Mesenteric fat pad (tissue), 1 donor: ENCODE data around the gene MANSC4. TPM values are rescaled to one million over a fixed set of nuclear protein-coding genes. Genes with fewer than 3 reads are reported as not detected.
"Not testable (repeated sequence)": the region's sequence is repeated elsewhere in the genome, so short reads cannot be mapped to it uniquely, and the experiment has no call there.

Source experiments
- DNase-seq: peaks from one replicate; pipeline ENCODE4 v3.0.0-alpha.2; 2020; ENCODE audit warnings: low spot score
- total RNA-seq: library from RNA; stranded (reverse); fragmentation: NEBNext Ultra II Directional; extraction: Animal tissue kit (Norgen Biotek cat#: 25700); gene quantifications from one replicate; pipeline ENCODE4 v1.2.1, GENCODE V29; 2021
- donor health status: DM: yes; HTN: yes; CAD: no.

Gene MANSC4
- total RNA-seq, 1 donor from 2014 or later = not detected

DNA sequence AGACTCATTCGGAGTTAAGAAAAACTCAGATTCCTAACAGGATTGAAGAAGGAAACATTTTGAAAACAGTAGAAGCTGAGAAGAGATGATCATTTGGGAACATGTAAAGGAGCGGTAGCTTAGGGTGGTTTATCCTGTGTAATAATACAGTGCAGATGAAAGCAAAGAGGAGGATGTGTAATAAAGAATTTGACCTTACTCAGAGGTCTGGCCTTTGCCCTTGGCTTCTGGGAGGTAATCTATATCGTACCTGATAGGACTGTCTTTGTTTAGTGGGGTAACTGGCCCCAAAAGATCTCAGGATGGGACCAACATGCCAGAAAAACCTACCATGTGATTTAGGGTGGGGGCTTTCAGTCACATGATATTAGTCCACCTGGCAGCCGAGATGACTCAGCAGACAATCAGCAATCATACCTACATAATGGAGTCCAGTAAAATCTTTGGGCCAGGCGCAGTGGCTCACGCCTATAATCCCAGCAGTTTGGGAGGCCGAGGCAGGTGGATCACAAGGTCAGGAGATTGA is 23.3 kb downstream of the MANSC4 start:
- no peak for DNase-seq

DNA sequence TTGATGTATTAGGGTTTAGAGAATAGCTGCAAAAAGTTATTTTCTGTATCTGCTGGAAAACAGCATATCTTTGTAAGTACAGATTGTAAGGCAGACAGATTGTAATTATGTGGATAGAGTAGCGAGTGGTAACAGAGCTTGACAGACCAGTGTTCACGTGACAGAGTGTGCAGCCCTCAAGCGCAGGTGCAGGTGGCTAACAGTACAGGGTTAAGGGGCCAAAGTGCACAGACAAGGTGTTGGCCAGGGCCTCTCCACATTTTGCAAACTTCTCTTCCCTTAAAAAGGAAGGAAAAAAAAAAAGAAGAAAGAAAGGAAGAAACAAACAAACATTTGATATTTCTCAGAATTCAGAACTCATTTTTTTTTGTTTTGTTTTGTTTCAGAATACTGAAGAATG is 25.2 kb downstream of the MANSC4 start:
- no peak for DNase-seq

DNA sequence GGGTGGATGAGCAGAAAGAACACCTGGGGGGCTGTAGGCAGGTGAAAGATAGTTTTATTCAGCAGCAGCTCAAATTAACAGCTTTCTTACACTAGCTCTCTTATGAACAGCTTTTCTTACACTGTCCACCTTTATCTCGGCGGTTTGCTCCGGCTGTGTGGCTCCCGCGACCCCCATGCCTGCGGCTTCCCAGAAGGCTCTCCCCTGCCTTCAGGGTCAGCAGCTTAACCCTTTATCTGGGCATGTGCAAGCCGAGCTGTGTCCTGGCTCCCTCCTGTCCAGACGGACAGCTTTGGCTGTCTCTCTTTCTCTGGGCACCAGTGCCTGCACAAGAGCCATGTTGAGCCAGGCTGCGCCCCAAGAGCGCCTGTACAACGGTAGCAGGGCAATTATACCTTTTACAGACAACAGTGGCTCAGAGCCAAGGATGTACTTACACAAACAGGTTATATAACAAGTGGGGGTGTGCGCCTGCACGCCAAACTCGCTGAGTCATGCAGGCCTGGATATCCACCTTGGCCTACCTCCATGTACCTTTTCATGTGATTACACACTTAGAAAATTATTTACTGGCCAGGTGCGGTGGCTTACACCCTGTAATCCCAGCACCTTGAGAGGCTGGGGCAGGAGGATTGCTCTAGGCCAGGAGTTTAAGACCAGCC is 28.5 kb downstream of the MANSC4 start:
- DNase-seq = no peak

DNA sequence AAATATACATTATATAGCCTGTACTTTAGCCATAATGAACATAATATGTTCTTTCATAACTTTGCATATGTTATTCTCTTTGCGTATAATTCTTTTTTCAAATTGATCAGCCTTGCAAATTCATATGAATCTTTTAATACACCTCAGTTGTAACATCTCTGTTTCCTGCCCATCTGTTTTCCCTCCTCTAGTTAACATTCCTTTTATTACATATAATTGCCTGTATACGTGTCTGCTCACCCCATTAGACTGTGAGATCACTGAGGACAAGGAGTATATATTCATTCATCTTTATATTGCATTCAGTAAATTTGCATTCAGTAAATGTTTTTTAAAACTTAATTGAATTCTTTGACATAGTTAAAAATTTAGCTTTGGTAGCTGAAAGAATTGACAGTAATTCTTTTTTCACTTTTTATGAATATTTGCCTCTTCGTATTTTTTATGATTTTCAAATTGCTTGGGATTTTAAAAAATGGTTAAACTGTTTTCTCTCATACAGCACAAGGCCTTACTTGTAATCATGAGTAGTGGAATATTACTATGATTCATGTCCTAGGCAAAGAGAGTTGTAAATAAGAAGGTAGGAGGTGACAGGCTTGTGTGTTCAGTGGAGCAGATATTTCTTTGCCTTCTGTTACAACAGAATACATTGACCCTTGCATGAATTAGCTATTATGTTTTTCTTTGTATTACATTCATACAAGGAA is 32.8 kb downstream of the MANSC4 start:
- DNase-seq = no peak

DNA sequence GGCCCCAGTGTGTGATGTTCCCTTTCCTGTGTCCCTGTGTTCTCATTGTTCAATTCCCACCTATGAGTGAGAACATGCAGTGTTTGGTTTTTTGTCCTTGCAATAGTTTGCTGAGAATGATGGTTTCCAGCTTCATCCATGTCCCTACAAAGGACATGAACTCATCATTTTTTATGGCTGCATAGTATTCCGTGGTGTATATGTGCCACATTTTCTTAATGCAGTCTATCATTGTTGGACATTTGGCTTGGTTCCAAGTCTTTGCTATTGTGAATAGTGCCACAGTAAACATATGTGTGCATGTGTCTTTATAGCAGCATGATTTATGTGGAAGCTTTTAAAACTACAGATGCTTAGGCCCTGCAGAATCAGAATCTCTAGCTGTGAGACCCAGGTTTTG is 34.3 kb downstream of the MANSC4 start:
- DNase-seq = not testable (repeated sequence)

DNA sequence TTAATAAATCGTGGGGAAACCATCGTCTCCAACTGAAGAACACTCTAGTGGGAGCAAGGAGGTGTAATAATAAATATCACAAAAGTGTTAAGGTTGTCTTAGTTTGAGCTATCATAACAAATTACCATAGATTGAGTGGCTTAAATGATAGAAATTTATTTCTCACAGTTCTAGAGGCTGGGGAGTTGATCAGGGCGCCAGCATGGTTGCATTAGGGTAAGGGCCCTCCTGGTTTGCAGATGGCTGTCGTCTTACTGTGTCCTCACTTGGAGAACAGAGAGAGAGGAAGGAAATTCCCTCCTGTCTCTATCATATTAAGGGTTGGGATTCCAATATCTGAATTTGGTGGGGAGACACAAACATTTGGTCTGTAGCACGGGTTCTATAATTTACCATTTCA is 36.4 kb downstream of the MANSC4 start:
- DNase-seq = no peak

DNA sequence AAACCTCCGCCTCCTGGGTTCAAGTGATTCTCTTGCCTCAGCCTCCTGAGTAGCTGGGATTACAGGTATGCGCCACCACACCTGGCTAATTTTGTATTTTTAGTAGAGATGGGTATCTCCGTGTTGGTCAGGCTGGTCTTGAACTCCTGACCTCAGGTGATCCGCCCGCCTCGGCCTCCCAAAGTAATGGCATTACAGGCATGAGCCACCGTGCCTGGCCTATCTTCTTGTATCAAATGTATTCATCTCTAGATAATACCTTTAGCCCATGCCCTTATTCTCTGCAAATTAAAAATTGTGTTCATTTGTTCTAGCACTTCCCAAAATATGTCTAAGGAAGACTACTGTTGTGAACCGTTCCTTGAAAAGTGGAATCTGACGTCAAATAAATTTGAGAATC is 45.7 kb downstream of the MANSC4 start:
- not testable (repeated sequence) for DNase-seq

DNA sequence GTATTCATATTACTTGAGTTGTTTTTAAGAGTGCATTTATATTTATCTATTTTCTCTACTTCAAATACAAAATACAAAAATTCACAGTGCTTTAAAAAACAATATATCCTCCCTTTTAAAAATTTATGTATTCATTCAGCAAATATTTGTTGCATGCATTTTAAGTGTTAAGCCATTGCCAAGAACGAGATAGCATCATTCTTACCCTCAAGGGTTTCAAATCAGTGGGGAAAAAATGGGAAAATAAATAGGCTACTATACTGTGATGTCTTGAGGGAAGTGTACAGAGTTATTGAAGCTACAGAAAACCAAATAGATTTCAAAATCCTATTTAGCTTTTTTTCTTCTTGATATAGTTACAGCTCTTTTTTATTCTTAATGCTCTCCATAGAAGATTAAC is 46.2 kb downstream of the MANSC4 start:
- DNase-seq = no peak

DNA sequence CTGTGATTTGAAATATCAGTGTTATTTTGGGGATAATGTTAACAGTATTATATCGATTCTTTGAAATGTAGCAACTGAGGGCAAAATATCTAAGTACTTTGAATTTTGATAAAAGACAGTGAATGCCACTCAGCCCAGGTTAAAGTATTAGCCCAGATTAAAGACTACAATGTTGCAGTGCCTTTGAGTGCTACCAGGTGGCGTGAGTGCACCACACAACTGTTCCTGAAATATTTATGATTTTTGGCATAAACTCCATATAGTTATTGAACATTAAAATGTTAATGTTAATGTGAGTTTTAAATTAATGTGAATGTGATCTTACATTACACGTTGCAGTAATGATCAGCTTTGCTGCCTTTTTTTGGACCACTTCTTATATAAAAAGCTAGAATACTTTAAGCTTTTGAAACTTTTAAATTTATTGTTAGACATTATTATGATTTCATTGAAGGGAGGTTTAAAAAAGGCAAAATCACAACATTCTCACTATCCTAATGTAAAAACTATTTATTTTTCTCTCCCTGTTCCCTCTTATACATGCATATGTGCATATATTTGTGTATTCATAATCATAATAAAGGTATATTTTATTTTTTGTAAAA is 46.9 kb downstream of the MANSC4 start:
- DNase-seq = no peak

DNA sequence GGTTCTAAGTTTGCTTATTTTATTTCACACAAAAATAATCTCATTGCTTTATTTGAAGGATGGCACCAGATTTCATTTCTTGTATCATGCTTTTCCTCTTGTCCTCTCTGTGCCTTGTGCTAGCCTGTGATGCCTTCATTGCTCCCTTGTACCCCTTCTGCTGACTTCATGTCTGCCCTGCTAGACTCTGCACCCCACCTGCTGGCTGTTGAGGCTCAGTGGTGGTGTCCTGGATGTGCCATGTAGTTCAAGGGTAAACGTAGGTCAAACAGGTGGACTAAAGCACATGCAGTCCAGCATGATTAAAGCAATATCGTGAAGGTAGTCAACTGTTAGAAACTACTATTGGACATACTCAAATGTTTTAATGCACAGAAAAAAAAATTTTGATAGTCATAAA is 47.8 kb downstream of the MANSC4 start:
- no peak for DNase-seq

DNA sequence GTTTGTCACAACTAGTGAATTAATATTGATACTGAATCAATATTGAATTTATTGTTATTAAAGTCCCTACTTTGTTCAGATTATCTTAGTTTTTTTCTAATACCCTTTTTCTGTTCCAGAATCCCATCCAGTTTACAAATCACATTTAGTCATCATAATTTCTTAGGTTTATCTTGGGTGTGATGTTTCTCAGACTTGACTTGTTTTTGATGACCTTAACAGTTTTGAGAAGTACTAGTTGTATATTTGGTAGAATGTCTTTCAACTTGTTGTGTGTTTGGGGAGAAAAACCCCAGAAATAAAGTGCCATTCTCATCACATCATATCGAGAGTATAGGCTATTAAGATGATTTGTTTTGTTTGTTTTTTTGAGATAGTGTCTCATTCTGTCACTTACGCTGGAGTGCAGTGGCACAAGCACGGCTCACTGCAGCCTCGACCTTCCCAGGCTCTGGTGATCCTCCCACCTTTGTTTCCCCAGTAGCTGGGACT is 49.9 kb downstream of the MANSC4 start:
- no peak for DNase-seq

DNA sequence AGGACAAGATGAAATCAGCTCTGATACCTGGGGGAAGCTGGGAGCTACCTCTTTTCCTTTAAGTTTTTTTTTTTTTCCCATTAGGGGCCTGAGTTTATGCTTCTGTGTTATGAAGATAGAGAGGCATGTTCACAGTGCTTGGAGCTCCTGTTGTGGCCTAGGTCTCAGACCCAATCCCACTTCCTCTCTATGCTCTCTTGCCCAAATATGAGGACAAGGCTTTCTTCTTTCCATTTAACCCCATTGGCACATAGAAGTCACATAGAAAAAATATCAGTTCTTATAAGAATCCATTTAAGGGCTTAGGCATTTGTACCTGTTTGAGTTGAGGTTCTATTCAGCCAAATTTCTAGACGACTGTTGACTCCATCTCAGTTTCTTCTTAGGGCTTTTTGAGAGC is 56.8 kb downstream of the MANSC4 start:
- no peak for DNase-seq

Other genes with a start within 250 kb of the MANSC4 start
- 2.3 TPM for gene REP15, start 83.8 kb downstream of the MANSC4 start, total RNA-seq
- 32.1 TPM for gene MRPS35, start 69.4 kb downstream of the MANSC4 start, total RNA-seq
- 22.7 TPM for gene KLHL42, start within 50 bp of the MANSC4 start, total RNA-seq
- not detected for gene PTHLH, start 192.5 kb upstream of the MANSC4 start, total RNA-seq